NT2/D1 (cell line): ENCODE measurements around the gene ZNF23.

Source experiments
- SUZ12 ChIP-seq: IDR thresholded peaks from 2 replicates; pipeline ENCODE4 v1.6.1; 2011; ENCODE audit not compliant: insufficient read length, insufficient read depth; ENCODE audit errors: extremely low read depth
- YY1 ChIP-seq: IDR thresholded peaks from 2 replicates; pipeline ENCODE4 v1.6.1; 2011; ENCODE audit not compliant: insufficient read length, insufficient read depth
- ZNF274 ChIP-seq: IDR thresholded peaks from 2 replicates; pipeline ENCODE4 v1.6.1; 2011; ENCODE audit warnings: mild to moderate bottlenecking, low read depth, low read length

- no peak for TF ChIP-seq SUZ12
- no peak for TF ChIP-seq YY1
- TF ChIP-seq ZNF274, result no peak
Observed at GRCh38 chr16:71414038-71414437, 48.0 kb downstream of the ZNF23 start.
